ENCODE measurements around the gene RASA3.

DNA sequence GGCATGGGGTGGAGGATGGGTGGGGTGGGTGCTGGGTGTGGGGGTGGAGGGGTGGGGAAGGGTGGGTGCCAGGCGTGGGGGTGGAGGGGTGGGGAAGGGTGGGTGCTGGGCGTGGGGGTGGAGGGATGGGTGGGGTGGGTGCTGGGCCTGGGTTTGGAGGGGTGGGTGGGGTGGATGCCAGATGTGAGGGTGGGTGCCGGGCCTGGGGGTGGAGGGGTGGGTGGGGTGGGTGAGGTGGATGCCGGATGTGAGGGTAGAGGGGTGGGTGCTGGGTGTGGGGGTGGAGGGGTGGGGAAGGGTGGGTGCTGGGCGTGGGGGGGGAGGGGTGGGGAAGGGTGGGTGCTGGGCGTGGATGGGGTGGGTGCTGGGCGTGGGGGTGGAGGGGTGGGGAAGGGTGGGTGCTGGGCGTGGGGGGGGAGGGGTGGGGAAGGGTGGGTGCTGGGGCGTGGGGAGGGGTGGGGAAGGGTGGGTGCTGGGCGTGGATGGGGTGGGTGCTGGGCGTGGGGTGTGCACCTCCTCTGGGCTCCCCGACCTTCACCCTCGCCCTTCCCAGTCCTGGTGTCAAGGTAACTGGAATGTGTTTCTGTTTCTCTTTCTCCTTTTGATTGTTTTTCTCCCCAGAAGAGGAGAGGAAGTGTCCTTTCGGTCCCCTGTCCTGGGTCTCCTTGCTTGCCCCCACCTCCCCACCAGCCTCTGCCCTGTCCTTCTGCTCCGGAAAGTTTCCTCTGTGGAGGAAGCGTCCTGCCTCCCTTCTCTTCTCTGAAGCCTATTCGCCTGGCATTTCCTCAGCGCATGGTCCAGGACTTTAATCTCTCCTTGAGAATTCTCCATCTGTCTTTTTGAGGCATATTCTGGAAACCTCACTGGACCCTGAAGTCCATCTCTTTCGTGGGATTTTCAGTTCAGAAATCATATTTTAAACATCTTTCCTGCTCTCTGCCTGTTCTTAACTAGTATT is 23.8 kb upstream of the RASA3 start:
- TF ChIP-seq CTCF (conservative IDR thresholded peaks at IDR 0.05; ENCODE audit: low read depth, low read length) (no peak), SMC3 (IDR thresholded peaks at IDR 0.05; ENCODE audit: low read depth, low read length) (no peak), RCOR1 (IDR thresholded peaks at IDR 0.05; ENCODE audit: insufficient replicate concordance, low read length) (no peak), NFE2L2 (IDR thresholded peaks at IDR 0.05; ENCODE audit: low read depth, low read length) (no peak), POLR2A (IDR thresholded peaks at IDR 0.05; ENCODE audit: low read depth, low read length) (no peak), MAFK (IDR thresholded peaks at IDR 0.05; ENCODE audit: low read depth, low read length) (no peak), RAD21 (IDR thresholded peaks at IDR 0.05; ENCODE audit: low read length) (no peak), FOS (IDR thresholded peaks at IDR 0.05; ENCODE audit: low read depth, low read length) (no peak), CEBPB (IDR thresholded peaks at IDR 0.05; ENCODE audit: low read depth, low read length) (no peak), ELK1 (IDR thresholded peaks at IDR 0.05; ENCODE audit: borderline replicate concordance, low read depth, low read length) (no peak), RFX5 (IDR thresholded peaks at IDR 0.05; ENCODE audit: low read depth, low read length) (no peak)

All from IMR-90 (cell line).